ENCODE data around the gene C13orf46.

Gene C13orf46

DNA sequence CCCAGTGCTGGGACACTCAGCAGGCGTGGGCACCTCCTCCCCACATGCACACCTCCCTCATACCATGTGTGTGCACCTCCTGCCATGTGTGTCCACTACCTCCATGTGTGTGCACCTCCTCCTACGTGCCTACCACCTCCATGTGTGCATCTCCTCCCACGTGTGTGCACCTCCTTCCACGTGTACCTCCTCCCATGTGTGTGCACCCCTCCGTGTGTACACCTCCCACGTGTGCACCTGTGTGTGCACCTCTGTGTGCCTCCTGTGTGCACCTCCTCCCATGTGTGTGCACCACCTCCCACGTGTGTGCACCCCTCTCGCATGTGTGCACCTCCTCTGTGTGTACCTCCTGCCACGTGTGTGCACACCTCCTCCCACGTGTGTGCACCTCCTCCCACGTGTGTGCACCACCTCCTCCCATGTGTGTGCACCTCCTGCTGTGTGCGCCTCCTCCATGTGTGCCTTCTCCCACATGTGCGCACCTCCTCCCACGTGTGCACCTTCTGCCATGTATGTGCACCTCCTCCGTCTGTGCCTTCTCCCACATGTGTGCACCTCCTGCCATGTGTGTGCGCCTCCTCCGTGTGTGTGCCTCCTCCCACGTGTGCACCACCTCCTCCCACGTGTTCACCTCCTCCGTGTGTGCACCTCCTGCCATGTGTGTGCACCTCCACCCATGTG lies 6.1 kb upstream of the C13orf46 start:
- H3K27ac ChIP-seq, result no peak overlapping the region
- TF ChIP-seq, protein P1, sequence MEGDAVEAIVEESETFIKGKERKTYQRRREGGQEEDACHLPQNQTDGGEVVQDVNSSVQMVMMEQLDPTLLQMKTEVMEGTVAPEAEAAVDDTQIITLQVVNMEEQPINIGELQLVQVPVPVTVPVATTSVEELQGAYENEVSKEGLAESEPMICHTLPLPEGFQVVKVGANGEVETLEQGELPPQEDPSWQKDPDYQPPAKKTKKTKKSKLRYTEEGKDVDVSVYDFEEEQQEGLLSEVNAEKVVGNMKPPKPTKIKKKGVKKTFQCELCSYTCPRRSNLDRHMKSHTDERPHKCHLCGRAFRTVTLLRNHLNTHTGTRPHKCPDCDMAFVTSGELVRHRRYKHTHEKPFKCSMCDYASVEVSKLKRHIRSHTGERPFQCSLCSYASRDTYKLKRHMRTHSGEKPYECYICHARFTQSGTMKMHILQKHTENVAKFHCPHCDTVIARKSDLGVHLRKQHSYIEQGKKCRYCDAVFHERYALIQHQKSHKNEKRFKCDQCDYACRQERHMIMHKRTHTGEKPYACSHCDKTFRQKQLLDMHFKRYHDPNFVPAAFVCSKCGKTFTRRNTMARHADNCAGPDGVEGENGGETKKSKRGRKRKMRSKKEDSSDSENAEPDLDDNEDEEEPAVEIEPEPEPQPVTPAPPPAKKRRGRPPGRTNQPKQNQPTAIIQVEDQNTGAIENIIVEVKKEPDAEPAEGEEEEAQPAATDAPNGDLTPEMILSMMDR (IDR thresholded peaks at IDR 0.05), result no peak
- no peak for TF ChIP-seq ZFX (IDR thresholded peaks at IDR 0.05; ENCODE audit: borderline replicate concordance)

DNA sequence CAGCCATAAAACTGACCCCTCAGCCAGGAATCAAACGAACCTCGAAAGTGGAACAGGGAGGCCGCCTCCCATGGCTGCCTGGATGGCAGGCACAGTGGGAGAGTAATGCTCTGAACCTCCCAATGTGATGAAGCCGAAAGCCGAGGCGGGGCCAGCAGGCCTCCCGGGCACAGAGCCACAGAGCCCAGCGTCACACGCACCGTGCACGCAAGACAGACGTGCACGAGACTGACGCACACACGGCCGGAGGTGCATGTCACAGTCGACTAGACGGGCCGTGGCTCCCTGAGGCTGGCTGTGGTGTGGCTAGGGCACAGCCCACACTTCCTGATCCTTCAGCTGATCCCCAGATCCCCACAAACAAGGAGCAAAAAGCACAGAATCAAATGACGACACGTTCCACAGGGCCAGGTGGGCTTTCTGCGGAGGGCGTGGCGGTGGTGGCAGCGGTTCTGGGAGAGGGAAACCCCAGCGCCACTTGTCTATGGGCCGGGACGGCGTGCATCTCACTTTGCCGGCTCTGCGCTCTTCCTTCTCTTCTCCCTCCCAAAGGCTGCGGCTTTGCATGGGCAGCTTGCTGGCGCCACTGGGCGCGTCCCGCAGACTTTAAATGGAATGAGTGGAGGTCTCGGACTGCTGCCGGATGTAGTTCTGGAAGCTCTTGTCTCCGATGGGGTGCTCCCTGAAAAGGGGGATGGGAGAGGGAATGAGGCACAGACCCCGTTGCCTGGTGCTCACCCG lies 5.0 kb upstream of the C13orf46 start:
- H3K27ac ChIP-seq, result no peak overlapping the region
- TF ChIP-seq, protein P1 (IDR thresholded peaks at IDR 0.05), result no peak
- no peak for TF ChIP-seq ZFX (IDR thresholded peaks at IDR 0.05; ENCODE audit: borderline replicate concordance)

DNA sequence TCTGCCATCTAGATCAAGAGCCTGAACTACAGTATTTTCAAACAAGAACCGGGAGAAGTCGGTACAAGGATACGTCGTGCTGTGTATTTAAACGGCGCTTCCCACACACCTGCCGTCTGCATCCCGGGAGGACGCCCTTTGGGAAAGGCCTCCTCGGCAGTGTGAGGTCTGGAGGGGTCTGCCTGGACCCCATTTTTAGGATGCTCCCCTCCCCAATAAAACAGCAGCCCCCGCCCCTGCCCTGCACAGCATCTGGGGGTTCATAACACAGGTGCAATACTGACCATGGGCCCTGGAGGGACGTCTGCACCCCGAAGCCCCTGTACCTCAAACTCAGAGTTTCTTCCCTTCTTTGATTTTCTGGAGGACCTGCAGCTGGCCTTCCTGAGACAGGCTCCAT lies 4.1 kb upstream of the C13orf46 start:
- TF ChIP-seq, protein P1 (IDR thresholded peaks at IDR 0.05), result no peak
- no peak for TF ChIP-seq ZFX (IDR thresholded peaks at IDR 0.05; ENCODE audit: borderline replicate concordance)

DNA sequence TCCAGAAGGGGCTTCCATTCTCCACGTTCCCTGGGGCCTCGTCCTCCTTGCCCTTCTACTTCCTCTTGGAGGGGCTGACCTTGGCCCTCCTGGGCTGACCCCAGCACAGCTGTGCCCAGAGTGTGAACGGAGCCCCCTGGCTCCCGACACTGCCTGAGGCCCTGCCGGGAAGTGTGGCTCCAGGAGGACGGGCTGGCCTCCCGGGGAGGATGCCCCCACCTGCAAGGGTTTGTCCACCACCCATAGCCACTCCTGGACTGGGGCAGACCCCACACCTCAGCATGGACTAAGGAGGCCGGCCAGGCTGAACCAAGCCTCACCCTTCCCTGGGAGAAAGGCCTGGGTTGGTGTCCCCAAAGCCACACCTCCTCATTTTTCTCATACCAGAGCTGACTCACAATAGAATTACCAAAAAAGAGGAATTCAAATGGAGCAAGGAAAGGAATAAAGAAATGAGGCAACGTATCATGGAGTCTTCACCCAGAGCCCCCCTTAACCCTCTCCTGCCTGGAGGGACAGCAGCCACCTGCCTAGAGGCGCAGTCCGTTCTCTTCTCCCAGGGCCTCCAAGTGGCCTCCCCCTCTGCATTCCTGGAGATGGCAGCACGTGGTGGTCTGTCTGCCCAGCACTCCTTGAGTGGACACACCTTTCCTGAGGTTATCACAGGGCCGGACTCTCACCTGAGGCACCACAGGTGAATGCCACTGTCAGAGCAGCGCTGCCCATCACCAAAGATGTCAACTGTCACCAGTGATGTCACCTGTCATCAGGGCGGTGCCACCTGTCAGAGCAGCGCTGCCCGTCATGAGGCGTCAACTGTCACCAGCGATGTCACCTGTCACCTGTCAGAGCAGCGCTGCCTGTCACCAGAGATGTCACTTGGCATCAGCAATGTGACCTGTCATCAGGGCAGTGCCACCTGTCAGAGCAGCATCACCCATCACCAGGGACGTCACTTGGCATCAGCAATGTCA lies 3.1 kb upstream of the C13orf46 start:
- H3K27ac ChIP-seq, result no peak overlapping the region

More for the DNA sequence above, 4.1 kb upstream of the C13orf46 start:
- no peak overlapping the region for H3K27ac ChIP-seq

DNA sequence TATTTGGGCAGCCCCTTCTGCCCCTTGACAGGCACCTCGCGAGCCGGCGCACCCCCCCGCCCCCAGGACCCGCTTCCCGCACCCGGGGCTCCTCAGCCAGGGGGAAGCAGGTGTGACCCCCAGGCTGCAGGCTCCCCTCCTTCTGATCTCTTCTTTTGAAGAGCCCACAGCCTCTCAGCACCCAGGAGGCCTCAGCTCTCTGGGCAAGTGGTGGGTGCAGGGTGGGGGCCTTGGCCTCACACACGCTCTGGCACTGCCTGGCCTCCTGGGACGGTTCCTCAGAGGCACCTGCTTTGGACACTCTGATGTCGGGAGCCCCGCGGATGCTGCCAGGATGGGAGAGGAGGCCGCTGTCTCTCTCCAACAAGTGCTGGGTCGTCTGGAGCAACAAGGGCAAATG lies 1.5 kb upstream of the C13orf46 start:
- TF ChIP-seq, protein P1 (IDR thresholded peaks at IDR 0.05), result no peak
- no peak for TF ChIP-seq ZFX (IDR thresholded peaks at IDR 0.05; ENCODE audit: borderline replicate concordance)
- no peak overlapping the region for H3K27ac ChIP-seq

More for the DNA sequence above, 3.1 kb upstream of the C13orf46 start:
- TF ChIP-seq, protein P1 (IDR thresholded peaks at IDR 0.05), result no peak
- TF ChIP-seq ZFX (IDR thresholded peaks at IDR 0.05; ENCODE audit: borderline replicate concordance), result no peak

DNA sequence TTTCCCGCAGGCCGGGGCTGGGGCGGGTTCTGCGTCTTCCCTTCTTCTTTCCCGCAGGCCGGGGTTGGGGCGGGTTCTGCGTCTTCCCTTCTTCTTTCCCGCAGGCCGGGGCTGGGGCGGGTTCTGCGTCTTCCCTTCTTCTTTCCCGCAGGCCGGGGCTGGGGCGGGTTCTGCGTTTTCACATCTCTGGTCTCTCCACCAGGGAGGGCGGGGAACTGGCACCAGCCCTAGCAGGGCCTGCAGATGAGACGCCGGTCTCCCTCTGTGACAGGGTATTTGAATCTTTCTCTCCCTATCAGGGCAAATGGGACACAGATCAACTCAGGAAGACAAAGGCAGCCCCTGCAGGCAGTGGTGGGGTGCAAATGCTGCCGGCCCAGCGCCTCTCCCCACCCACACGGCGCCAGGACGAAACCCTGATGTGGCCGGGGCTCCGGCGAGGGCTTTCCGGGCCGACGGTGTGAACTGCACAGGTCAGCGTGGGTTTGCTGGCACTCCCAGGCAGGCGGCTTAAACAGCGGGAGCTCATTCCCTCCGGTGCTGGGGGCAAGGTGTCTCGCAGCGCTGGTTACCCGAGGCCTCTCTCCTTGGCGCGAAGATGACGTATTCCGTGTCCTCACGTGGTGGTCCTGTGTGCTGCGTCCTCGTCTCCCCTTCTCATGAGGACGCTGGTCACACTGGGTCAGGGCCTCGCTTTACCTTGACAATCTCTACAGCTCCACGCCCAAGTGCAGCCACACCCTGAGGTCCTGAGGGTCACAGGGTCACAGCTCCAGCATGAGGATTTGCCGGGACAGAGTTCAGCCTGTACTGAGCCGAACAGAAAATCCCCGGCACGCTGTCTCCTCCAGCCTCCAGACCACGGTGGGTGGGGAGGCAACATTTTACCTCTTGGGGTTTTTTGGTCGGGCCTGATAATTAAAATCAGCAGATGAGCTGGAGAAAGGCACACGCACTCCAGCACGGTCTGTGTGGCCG lies 717 bp upstream of the C13orf46 start:
- no peak overlapping the region for H3K27ac ChIP-seq
- TF ChIP-seq ZFX (IDR thresholded peaks at IDR 0.05; ENCODE audit: borderline replicate concordance), result no peak
- TF ChIP-seq, protein P1 (IDR thresholded peaks at IDR 0.05), result no peak

Measured in 22Rv1 (cell line).